Measurements from ENCODE around the gene RIN3. TPM values are rescaled to one million over a fixed set of nuclear protein-coding genes. Genes with fewer than 3 reads are reported as not detected.

RIN3 gene
- total RNA-seq, 1 donor = 7.2 TPM

DNA sequence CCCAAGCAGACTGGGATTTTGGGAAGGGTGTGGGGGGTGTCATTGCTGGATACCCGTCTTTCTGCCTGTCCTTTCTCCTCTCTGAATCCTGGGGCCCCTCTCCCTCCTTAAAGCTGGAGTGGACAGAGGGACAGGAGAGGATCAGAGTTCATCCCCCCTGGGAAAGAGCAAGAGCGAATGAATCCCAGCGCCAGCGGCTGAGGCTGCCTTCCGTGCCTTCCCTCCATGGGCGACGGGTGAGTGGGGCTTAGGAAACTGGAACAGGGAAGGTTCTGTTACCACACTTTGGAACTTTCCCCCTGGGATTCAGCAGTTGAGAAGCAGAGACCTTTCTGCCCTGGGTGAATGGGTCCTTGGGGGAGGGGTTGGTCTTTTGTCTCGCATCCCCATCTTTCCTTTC is 16.2 kb upstream of the RIN3 start:
- DNase-seq (ENCODE audit: low read depth) = no peak
- TF ChIP-seq, protein P1, sequence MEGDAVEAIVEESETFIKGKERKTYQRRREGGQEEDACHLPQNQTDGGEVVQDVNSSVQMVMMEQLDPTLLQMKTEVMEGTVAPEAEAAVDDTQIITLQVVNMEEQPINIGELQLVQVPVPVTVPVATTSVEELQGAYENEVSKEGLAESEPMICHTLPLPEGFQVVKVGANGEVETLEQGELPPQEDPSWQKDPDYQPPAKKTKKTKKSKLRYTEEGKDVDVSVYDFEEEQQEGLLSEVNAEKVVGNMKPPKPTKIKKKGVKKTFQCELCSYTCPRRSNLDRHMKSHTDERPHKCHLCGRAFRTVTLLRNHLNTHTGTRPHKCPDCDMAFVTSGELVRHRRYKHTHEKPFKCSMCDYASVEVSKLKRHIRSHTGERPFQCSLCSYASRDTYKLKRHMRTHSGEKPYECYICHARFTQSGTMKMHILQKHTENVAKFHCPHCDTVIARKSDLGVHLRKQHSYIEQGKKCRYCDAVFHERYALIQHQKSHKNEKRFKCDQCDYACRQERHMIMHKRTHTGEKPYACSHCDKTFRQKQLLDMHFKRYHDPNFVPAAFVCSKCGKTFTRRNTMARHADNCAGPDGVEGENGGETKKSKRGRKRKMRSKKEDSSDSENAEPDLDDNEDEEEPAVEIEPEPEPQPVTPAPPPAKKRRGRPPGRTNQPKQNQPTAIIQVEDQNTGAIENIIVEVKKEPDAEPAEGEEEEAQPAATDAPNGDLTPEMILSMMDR (IDR thresholded peaks at IDR 0.05; ENCODE audit: insufficient read depth, low read length) = no peak
- no peak overlapping the region for H3K4me3 ChIP-seq (ENCODE audit: low read depth, low read length)

DNA sequence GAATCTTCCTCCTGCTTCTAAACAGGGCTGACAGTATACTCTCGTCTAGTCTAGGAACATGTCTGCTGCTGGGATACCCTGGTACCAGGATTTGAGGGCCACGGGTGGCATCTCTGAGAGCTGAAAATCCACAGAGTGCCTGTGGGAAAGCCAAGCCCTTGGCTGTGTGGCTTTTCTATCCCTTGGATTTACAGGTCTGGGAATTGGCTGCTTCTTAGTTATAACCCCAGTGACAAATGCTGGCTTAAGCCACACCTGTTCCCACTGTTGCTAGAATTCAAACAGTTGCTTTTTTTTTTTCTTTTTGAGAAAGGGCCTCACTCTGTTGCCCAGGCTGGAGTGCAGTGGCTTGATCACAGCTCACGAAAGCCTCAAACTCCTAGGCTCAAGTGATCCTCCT is 14.3 kb upstream of the RIN3 start:
- H3K4me3 ChIP-seq (ENCODE audit: low read depth, low read length) = no peak overlapping the region
- no peak for DNase-seq (ENCODE audit: low read depth)
- TF ChIP-seq, protein P1 (IDR thresholded peaks at IDR 0.05; ENCODE audit: insufficient read depth, low read length) = no peak

GRCh38 chr14:92500491-92500941 is 13.1 kb upstream of the RIN3 start:
- H3K4me3 ChIP-seq (ENCODE audit: low read depth, low read length) = no peak overlapping the region
- DNase-seq (ENCODE audit: low read depth) = no peak
- TF ChIP-seq, protein P1 (IDR thresholded peaks at IDR 0.05; ENCODE audit: insufficient read depth, low read length) = no peak

GRCh38 chr14:92501891-92502351 is 11.7 kb upstream of the RIN3 start:
- DNase-seq (ENCODE audit: low read depth) = peak; percentile 61
- TF ChIP-seq, protein P1 (IDR thresholded peaks at IDR 0.05; ENCODE audit: insufficient read depth, low read length) = no peak
- H3K4me3 ChIP-seq (ENCODE audit: low read depth, low read length) = no peak overlapping the region

DNA sequence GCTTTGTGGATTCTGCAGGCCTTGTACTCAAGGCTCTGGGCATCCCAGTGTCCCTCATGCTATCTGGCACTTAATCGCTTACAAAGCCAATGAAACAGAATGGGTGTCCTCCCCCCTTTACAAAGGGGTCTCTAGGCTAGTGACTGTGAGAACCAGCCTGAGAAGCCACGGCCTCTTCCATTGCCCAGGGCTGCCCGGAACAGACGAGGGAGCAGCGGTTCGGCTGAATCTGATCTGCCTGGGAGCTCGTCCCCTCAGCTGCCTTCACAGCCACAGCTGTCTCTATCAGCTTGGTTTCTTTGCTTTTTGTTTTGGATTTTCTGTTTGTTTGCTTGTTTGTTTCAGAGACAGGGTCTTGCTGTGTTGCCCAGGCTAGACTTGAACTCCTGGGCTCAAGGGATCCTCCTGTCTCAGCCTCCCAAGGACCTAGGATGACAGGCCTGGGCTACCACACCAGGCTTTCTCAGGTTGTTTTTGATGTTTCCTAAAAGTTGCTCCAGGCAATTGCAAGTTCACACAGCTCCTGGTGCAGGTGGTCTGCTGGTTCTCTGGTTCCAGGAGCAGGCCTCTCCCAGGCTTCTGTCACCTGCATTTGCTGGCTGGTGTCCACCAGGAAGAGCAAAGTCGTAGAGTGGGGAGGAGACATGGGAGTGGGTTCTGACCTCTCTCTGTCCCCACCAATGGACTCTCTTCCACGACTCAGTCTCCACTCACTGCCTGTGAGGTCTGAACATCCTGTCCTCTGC is 10.9 kb upstream of the RIN3 start:
- no peak for DNase-seq (ENCODE audit: low read depth)
- TF ChIP-seq, protein P1 (IDR thresholded peaks at IDR 0.05; ENCODE audit: insufficient read depth, low read length) = no peak
- no peak overlapping the region for H3K4me3 ChIP-seq (ENCODE audit: low read depth, low read length)

GRCh38 chr14:92503756-92504491 is 9.7 kb upstream of the RIN3 start:
- DNase-seq (ENCODE audit: low read depth) = peak; percentile 43
- TF ChIP-seq, protein P1 (IDR thresholded peaks at IDR 0.05; ENCODE audit: insufficient read depth, low read length) = no peak
- no peak overlapping the region for H3K4me3 ChIP-seq (ENCODE audit: low read depth, low read length)
